NCI-H345 (cell line): ENCODE measurements around the gene ARHGAP31.
"Not testable (repeated sequence)": the region's sequence is repeated elsewhere in the genome, so short reads cannot be mapped to it uniquely, and the experiment has no call there.

Experiments
- DNase-seq: peaks from one replicate; lab custom pipeline; 2025; lab: John Stamatoyannopoulos, UW

Gene ARHGAP31

DNA sequence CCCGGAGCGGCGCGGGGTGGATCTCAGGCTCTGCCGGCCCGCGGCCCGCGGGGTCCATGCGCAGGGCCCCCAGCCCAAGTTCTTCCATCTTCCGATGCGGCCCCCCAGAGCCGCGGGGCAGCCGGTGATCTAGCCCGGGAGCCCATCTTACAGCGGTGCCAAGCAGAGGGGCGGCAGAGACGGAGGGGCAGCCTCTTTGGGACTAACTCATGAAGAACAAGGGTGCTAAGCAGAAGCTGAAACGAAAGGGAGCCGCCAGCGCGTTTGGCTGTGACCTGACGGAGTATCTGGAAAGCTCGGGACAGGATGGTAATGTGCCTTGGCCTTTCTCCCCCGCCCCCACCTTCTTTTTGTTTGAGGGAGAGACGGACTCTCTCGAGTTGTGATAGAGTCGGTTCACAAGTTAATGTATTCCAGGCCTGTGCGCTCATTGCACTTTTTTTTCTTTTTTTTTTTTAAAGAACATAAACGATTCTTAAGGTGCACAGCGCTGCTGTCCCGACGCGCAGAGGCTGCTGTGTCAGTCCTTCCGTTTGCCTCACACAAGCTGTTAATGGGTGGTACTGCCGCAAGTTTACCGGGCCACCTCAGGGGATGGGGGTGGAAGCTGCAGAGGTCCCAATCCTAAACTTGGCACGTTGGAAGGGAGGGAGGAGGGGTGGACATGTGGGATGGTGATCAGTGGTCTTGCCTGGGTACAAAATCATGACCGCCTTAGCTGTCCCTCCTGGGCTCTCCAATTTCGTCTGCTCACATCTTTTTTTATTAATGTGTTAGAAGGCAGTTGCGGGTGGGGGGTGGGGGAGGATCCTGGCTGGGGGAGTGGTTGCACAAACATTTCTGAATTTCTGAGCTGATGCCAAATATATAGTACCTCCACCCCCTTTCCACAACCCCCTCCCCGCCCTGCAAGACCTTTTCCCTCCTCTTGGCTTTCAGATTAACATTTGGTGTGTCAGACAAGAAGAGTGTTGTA, 801 bp downstream of the ARHGAP31 start:
- DNase-seq = no peak

GRCh38 chr3:119295816-119296726, 1.9 kb downstream of the ARHGAP31 start:
- DNase-seq = no peak

- DNase-seq = no peak
These were observed 2.5 kb downstream of the ARHGAP31 start for GRCh38 chr3:119296727-119297122.

GRCh38 chr3:119297169-119297568, 3.0 kb downstream of the ARHGAP31 start:
- DNase-seq = no peak

- no peak for DNase-seq
These were observed 4.4 kb downstream of the ARHGAP31 start for GRCh38 chr3:119298565-119298941.

GRCh38 chr3:119300991-119301391, 6.8 kb downstream of the ARHGAP31 start:
- DNase-seq = no peak

DNA sequence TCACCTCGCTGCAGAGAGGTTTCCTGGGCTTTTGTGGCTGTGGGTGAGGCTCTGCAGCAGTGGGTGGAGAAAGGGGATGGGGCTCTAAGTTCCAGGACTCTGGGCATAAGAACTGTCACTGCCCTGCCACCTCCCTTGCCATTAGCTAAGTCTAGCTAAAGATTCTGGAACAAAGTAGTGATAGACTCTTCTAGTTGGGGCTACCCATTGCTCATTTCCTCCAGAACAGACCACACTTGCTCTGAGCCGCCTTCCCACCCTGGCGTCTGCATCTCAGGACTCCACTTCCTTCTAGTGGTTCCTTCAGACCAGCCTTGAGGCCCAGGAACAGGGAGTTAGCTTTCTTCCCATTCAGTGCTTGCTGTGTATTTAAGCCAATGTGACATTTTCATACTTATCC, 7.5 kb downstream of the ARHGAP31 start:
- no peak for DNase-seq

- no peak for DNase-seq
These were observed 8.7 kb downstream of the ARHGAP31 start for GRCh38 chr3:119302697-119303551.

DNA sequence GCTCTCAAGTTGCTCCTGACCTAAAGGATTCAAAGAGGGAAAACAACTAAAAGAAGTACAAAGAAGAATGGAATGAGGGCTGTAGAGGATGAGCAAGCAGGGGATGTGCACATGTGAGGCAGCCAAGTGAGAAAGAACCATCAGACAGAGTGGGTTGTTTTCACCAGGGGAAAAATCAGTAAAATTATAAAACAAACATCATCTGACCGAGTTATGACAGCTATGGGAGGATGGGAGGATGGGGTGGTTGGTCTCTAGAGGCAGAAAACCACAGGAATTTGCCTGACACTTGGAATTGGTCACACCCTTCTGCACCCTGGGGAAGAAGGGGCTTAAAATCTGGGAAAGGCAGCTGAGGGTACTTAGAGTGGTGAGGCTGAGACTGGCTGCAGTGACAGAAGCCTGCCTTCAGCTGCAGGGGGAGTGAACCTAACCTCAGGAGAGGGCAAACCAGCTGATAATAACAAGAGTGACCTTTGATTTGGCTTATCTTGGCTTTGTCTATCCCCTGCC, 10.1 kb downstream of the ARHGAP31 start:
- no peak for DNase-seq

- no peak for DNase-seq
These were observed 11.1 kb downstream of the ARHGAP31 start for GRCh38 chr3:119305286-119305685.

GRCh38 chr3:119306378-119306777, 12.2 kb downstream of the ARHGAP31 start:
- DNase-seq = not testable (repeated sequence)

GRCh38 chr3:119308355-119308754, 14.2 kb downstream of the ARHGAP31 start:
- no peak for DNase-seq

GRCh38 chr3:119309591-119309990, 15.4 kb downstream of the ARHGAP31 start:
- DNase-seq = no peak

DNA sequence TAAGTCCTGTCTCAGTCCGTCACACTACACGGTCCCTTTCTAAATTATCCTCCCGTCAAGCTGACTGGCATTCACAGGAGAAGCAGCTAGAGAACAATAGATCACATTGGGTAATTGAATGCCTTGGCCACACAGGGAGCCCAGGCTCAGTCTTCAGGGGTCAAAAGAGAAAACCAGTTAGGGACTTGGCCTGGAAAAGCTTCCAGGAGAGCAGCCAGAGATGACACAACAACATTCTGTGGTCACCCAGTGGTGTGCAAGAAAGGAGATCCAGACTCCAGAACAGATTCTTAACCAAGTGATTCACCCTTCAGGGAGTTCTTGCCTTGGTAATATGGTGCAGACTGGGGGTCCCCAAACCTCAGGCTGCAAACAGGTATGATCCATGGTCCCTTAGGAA, 15.9 kb downstream of the ARHGAP31 start:
- DNase-seq = no peak

DNA sequence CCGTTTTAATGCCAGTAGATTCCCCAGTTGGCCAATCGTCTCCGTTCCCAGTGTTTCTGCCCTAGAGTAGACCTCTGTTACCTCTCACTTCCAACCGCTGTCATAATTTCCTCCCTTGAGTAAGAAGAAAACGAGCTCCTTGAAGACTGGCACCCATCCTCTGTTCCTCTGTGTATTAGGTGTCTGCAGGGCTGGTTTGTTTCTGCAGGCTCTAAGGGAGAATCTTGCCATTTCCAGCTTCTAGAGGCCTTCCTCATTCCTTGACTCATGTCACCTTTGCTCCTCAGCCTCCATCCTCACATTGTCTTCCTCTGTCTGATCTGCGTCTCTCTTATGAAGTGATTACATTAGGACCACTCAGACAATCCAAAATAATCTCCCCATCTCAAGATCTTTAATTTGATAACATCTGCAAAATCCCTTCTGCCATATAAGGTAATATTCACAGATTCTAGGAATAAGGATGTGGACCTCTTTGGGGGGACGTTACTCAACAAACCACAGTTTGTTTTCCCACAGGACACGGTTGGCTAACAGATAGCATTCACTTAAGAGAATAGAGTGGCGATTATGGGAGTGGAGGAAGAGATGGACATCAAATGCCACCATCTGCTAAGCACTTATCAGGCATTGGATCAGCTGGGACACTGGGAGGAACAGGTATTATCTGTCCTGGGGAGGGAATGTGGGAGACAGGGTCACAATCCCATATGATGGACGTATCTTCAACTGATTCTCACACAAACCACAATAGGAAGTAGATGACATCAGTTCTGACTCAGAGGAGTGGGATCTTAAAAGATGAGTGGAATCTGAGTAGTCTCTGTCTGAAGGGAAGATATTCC, 17.1 kb downstream of the ARHGAP31 start:
- no peak for DNase-seq

DNA sequence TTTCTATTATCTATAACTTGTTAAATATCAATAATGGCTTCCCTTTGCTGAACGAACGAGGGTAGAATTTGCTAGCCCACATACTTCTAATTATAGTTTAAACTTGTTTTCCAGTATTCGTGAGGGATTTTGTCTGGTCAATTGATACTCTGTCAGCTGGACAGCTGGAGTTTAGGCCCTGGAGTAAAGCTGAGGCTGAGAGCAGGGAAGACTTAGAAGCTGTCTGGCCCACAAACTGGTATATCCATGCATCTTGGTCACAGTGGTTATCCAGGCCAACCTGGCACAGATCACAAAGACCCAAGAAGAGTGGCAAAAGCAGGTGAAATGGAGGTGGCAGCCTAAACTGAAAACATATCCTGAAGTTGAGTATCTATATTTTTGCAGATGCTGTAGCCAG, 19.3 kb downstream of the ARHGAP31 start:
- no peak for DNase-seq

- DNase-seq = no peak
These were observed 20.6 kb downstream of the ARHGAP31 start for GRCh38 chr3:119314821-119315220.

- DNase-seq = no peak
These were observed 21.6 kb downstream of the ARHGAP31 start for GRCh38 chr3:119315600-119316312.

- DNase-seq = no peak
These were observed 22.1 kb downstream of the ARHGAP31 start for GRCh38 chr3:119316313-119316670.

GRCh38 chr3:119318876-119319275, 24.7 kb downstream of the ARHGAP31 start:
- DNase-seq = no peak
